Transverse colon (tissue), 4 donors: ENCODE measurements around the gene RNU1-2. TPM values are rescaled to one million over a fixed set of nuclear protein-coding genes. Genes with fewer than 3 reads are reported as not detected.

ENCODE experiments used
- DNase-seq: peaks from one replicate; pipeline ENCODE4 v3.0.0-alpha.2; 2019
- H3K27ac ChIP-seq, 4 donors: fragments of 200-600 bp; sonication (generic); 2 replicates each; pipeline ENCODE4 v1.5.1; 2016 to 2018; ENCODE audit warnings: inconsistent platforms in 4 of 4
- H3K27me3 ChIP-seq: fragments of 200-600 bp; sonication (generic); 2 replicates; pipeline ENCODE4 v1.5.1; 2017; ENCODE audit warnings: inconsistent platforms
- H3K36me3 ChIP-seq, 4 donors: fragments of 200-600 bp; sonication (generic); 2 replicates each; pipeline ENCODE4 v1.5.1; 2017 to 2019; ENCODE audit warnings: inconsistent platforms in 4 of 4
- H3K4me1 ChIP-seq, 4 donors: fragments of 200-600 bp; sonication (generic); 2 replicates each; pipeline ENCODE4 v1.5.1; 2017 to 2020; ENCODE audit warnings: inconsistent platforms in 4 of 4
- H3K4me3 ChIP-seq, 4 donors: fragments of 200-600 bp; sonication (generic); 1 replicate in 1 of 4; 2 replicates in 3 of 4; pipeline versions ENCODE4 v1.5.1 to v1.6.1; 2017 to 2019; ENCODE audit warnings: inconsistent platforms in 4 of 4
- H3K9me3 ChIP-seq, 2 donors: fragments of 200-600 bp; sonication (generic); 2 replicates each; pipeline ENCODE4 v1.5.1; 2017 to 2019; ENCODE audit warnings: inconsistent platforms in 2 of 2
- EP300 ChIP-seq: sonication (generic); formaldehyde crosslinking; IDR thresholded peaks from one replicate; pipeline ENCODE4 v1.6.1; 2017; ENCODE audit warnings: antibody characterized with exemption, low read depth
- POLR2A ChIP-seq: fragments of 450-650 bp; IDR thresholded peaks from one replicate; pipeline ENCODE4 v1.6.1; 2016; ENCODE audit warnings: antibody characterized with exemption, mild to moderate bottlenecking, moderate library complexity
- POLR2AphosphoS5 ChIP-seq, 3 donors: sonication (generic); formaldehyde crosslinking; IDR thresholded peaks; one replicate each; pipeline ENCODE4 v1.6.1; 2016; ENCODE audit warnings: antibody characterized with exemption in 3 of 3
- WGBS, 2 donors: methylation state at CpG; one replicate each; pipeline ENCODE4 v1.1.5; 2018; ENCODE audit warnings: low coverage in 1 of 2; 5-methylcytosine and 5-hydroxymethylcytosine counted together
- in situ Hi-C, 4 donors: fragments of 200-750 bp; cut with MboI; loops; one replicate each; pipeline versions ENCODE4 v1.15.0 to v1.15.1; 2017; ENCODE audit warnings: low sequenced_read_pairs in 3 of 4, low pct_ligation_motif_present in 1 of 4, low pct_unique_long_range_greater_than_20kb in 1 of 4
- intact Hi-C: fragments of 100-400 bp; cut with DNase I; formaldehyde crosslinking; loops from one replicate; pipeline ENCODE4 v1.15.1; 2023; ENCODE audit warnings: low total_unique reads
- total RNA-seq, 4 donors: library from RNA; depleted of rRNA; stranded (reverse); fragments of >200 nt; gene quantifications; one replicate each; pipeline ENCODE4 v1.1.0, GENCODE V29; 2016
- TF ChIP-seq, protein P1 (sequence below), 5 experiments: fragments of 200-600 bp in 3 of 5; fragments of 450-650 bp in 2 of 5; sonication (generic) in 3 of 5; IDR thresholded peaks; 1 replicate in 2 of 5; 2 replicates in 3 of 5; pipeline ENCODE4 v1.5.1; 2016 to 2017; ENCODE audit warnings: antibody characterized with exemption in 5 of 5, inconsistent platforms in 3 of 5, mild to moderate bottlenecking in 2 of 5, moderate library complexity in 1 of 5

Gene RNU1-2
- total RNA-seq, 4 donors from 2014 or later, result under 0.01 TPM; not detected in 1

- WGBS, 2 donors, result 68 to 83% methylated on average over 2 of the region's 2 CpGs
- Histone ChIP-seq H3K27me3 (no peaks in the 10 kb centered on the region), H3K4me3 (no peak overlapping the region), H3K27ac (peak overlapping the region; percentile 89 to 96 (median 90)), H3K4me1 (peaks cover 0 to 24% (median 14%) of the 10 kb centered on the region in 4 donors), H3K36me3 (no peaks in the 10 kb centered on the region), H3K9me3 (peaks cover 3 to 4% of the 10 kb centered on the region in 2 donors)
- in situ Hi-C loops (no loop called here), intact Hi-C loops (no loop called here)
- no peak for DNase-seq
- TF ChIP-seq POLR2A (no peak), EP300 (no peak), POLR2AphosphoS5 (IDR thresholded peaks at IDR 0.05) (no peak)
- TF ChIP-seq, protein P1, sequence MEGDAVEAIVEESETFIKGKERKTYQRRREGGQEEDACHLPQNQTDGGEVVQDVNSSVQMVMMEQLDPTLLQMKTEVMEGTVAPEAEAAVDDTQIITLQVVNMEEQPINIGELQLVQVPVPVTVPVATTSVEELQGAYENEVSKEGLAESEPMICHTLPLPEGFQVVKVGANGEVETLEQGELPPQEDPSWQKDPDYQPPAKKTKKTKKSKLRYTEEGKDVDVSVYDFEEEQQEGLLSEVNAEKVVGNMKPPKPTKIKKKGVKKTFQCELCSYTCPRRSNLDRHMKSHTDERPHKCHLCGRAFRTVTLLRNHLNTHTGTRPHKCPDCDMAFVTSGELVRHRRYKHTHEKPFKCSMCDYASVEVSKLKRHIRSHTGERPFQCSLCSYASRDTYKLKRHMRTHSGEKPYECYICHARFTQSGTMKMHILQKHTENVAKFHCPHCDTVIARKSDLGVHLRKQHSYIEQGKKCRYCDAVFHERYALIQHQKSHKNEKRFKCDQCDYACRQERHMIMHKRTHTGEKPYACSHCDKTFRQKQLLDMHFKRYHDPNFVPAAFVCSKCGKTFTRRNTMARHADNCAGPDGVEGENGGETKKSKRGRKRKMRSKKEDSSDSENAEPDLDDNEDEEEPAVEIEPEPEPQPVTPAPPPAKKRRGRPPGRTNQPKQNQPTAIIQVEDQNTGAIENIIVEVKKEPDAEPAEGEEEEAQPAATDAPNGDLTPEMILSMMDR (IDR thresholded peaks at IDR 0.05), result no peak
Observed at GRCh38 chr1:16903054-16903453, 7.3 kb downstream of the RNU1-2 start.

- Histone ChIP-seq H3K27ac (peak overlapping the region; percentile 89 to 96 (median 90)), H3K36me3 (no peaks in the 10 kb centered on the region), H3K4me3 (peak overlapping the region in 3 of 4 donors; percentile 36 to 50 (median 46)), H3K9me3 (peaks cover 3 to 4% of the 10 kb centered on the region in 2 donors), H3K4me1 (peaks cover 0 to 24% (median 14%) of the 10 kb centered on the region in 4 donors), H3K27me3 (no peaks in the 10 kb centered on the region)
- in situ Hi-C loops, result no loop called here
- TF ChIP-seq POLR2A (no peak), POLR2AphosphoS5 (IDR thresholded peaks at IDR 0.05) (no peak), EP300 (no peak)
- TF ChIP-seq, protein P1 (IDR thresholded peaks at IDR 0.05), result no peak
- intact Hi-C loops, result no loop called here
- DNase-seq, result no peak
Observed at GRCh38 chr1:16903458-16903796, 7.6 kb downstream of the RNU1-2 start.

DNA sequence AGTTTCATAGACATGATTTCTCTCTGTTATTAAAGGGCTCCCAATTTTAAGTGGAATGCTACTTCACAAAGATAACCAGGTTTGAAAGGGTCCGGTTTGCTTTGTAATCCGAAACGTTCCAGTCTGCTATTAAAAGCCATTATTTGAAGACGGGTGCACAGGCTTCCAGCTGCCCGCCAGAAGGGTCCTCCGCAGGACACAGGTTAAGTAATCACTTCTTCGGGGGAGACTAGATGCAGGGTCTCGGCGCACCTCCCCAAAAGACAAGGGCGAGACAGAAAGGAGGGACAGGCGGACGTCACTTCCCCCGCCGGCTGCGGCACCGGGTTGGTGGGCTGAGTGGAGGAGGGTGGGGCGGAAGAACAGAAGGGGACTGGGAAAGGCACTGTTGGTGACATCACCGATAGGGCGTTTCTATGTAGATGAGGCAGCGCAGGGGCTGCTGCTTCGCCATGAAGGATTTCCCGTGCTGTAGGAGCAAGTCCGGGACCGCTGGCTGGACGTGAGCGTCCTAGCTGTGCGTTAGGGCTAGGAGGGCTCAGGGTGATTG, 8.9 kb downstream of the RNU1-2 start:
- TF ChIP-seq POLR2AphosphoS5 (IDR thresholded peaks at IDR 0.05), result peak in 1 of 3 donors; percentile 95
- TF ChIP-seq POLR2A, result no peak
- TF ChIP-seq, protein P1 (IDR thresholded peaks at IDR 0.05), result peak in 1 of 5 experiments; percentile 18
- DNase-seq, result peak; percentile 100

DNA sequence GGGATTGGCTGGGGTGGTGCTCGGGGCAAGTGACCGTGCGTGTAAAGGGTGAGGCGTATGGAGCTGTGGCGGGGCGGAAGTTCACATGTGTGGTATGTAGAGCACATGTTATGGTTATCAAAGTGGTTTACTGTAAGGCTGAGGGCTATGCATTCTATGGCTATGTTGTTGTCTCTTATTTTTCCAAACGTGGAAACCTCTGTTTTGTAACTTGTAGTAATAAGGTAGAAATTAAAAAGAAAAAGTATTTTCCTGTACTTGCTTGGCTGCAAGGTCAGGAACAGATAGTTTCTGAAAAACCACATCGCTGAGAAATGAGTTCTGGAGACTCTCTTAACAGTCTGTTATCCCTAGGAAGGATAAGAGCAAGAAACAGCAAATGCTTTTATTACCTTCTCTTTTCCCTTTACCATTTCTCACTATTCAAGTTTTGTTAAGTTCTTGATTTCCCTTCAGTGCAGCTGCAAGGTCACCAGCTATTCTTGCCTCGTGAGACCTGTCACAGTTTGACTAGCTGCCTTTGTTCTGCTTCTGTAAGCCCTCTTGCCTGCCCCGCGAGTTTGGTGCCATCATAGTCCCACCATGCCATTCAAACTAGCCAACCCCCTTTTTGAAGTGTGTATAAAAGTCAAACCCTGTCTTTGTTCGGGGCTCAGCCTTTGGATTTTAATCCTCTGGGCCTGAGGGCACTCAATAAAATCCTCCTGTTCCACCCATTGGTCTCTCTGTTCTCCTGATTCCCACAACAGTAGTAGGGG, 9.5 kb downstream of the RNU1-2 start:
- intact Hi-C loops, result no loop called here
- H3K27ac ChIP-seq, result peak overlapping the region; percentile 89 to 96 (median 90)
- H3K36me3 ChIP-seq, result no peaks in the 10 kb centered on the region
- DNase-seq, result peak; percentile 54
- 7 to 8% methylated on average over 12 of the region's 12 CpGs for WGBS, 2 donors
- TF ChIP-seq, protein P1 (IDR thresholded peaks at IDR 0.05), result no peak
- TF ChIP-seq POLR2AphosphoS5 (IDR thresholded peaks at IDR 0.05), result peak; percentile 92 to 100 (median 100)
- no peak for TF ChIP-seq EP300
- peak; percentile 100 for TF ChIP-seq POLR2A
- peak overlapping the region in 3 of 4 donors; percentile 36 to 50 (median 46) for H3K4me3 ChIP-seq
- peaks cover 3 to 4% of the 10 kb centered on the region in 2 donors for H3K9me3 ChIP-seq
- in situ Hi-C loops, result no loop called here
- no peaks in the 10 kb centered on the region for H3K27me3 ChIP-seq
- peaks cover 0 to 24% (median 14%) of the 10 kb centered on the region in 4 donors for H3K4me1 ChIP-seq

More for the DNA sequence above, 8.9 kb downstream of the RNU1-2 start:
- H3K36me3 ChIP-seq, result no peaks in the 10 kb centered on the region
- H3K4me1 ChIP-seq, result peaks cover 0 to 24% (median 14%) of the 10 kb centered on the region in 4 donors
- peak overlapping the region; percentile 6 to 50 (median 41) for H3K4me3 ChIP-seq
- no peaks in the 10 kb centered on the region for H3K27me3 ChIP-seq
- WGBS, 2 donors, result 0 to 1% methylated on average over 20 to 27 of the region's 27 CpGs
- H3K27ac ChIP-seq, result peak overlapping the region; percentile 89 to 96 (median 90)
- intact Hi-C loops (no loop called here), in situ Hi-C loops (no loop called here)
- H3K9me3 ChIP-seq, result peaks cover 3 to 4% of the 10 kb centered on the region in 2 donors
